Lower lobe of right lung (tissue), 2 donors: Measurements from ENCODE around the gene HSPG2. TPM values are rescaled to one million over a fixed set of nuclear protein-coding genes. Genes with fewer than 3 reads are reported as not detected.

Experiments
- ATAC-seq, 2 donors: fragments of 200-7000 bp; cut with Tn5 transposase; one replicate each; pipeline ENCODE4 v1.9.1; 2020 to 2022; ENCODE audit warnings: mild to moderate bottlenecking in 2 of 2, moderate library complexity in 2 of 2
- DNase-seq: peaks from one replicate; pipeline ENCODE4 v3.0.0-alpha.2; 2020
- H3K27ac ChIP-seq: fragments of 200-600 bp; one replicate; pipeline ENCODE4 v1.8.0; 2022
- H3K27me3 ChIP-seq: fragments of 200-600 bp; one replicate; pipeline ENCODE4 v1.8.0; 2022; ENCODE audit warnings: low read depth
- H3K36me3 ChIP-seq: fragments of 200-600 bp; one replicate; pipeline ENCODE4 v1.8.0; 2022; ENCODE audit warnings: mild to moderate bottlenecking
- H3K4me1 ChIP-seq: fragments of 200-600 bp; one replicate; pipeline ENCODE4 v1.8.0; 2022
- H3K4me3 ChIP-seq: fragments of 200-600 bp; one replicate; pipeline ENCODE4 v1.8.0; 2022; ENCODE audit warnings: mild to moderate bottlenecking
- H3K9me3 ChIP-seq: fragments of 200-600 bp; one replicate; pipeline ENCODE4 v1.8.0; 2022
- CTCF ChIP-seq: fragments of 200-600 bp; IDR thresholded peaks from one replicate; pipeline ENCODE4 v1.8.0; 2022; ENCODE audit warnings: antibody characterized with exemption, mild to moderate bottlenecking
- intact Hi-C: fragments of 100-400 bp; cut with DNase I; formaldehyde crosslinking; loops from one replicate; pipeline ENCODE4 v1.11.0; 2022
- total RNA-seq: library from RNA; stranded (reverse); fragmentation: NEBNext Ultra II Directional; extraction: Animal tissue kit (Norgen Biotek cat#: 25700); gene quantifications from one replicate; pipeline ENCODE4 v1.2.1, GENCODE V29; 2021
- donor health status: DM: no; HTN: yes; CAD: no; lungs with severe emphysema.

HSPG2 gene
- total RNA-seq, 1 donor from 2014 or later: 216 TPM

- Histone ChIP-seq H3K36me3 (peaks cover 5% of the 10 kb centered on the region), H3K27ac (no peak overlapping the region), H3K9me3 (no peaks in the 10 kb centered on the region), H3K4me3 (no peak overlapping the region), H3K27me3 (no peaks in the 10 kb centered on the region), H3K4me1 (peaks cover 31% of the 10 kb centered on the region)
- no peak for DNase-seq
- intact Hi-C loops: no loop called here
- no peak for ATAC-seq
- no peak for TF ChIP-seq CTCF
Observed at GRCh38 chr1:21773585-21773984, 163.5 kb downstream of the HSPG2 start.

Other genes with a start within 250 kb of the HSPG2 start
- 61.9 TPM for gene USP48, start 154.2 kb downstream of the HSPG2 start, total RNA-seq
- 0.32 TPM for gene LDLRAD2, start 125.0 kb downstream of the HSPG2 start, total RNA-seq
- gene CELA3B, start 39.7 kb upstream of the HSPG2 start, total RNA-seq: not detected
- not detected for gene CELA3A, start 64.3 kb upstream of the HSPG2 start, total RNA-seq
- 255 TPM for gene CDC42, start 115.4 kb upstream of the HSPG2 start, total RNA-seq
- 3.8 TPM for gene WNT4, start 205.8 kb upstream of the HSPG2 start, total RNA-seq